NB4 (cell line): ENCODE measurements around the gene RANBP17.

ENCODE experiments used
- POLR2A ChIP-seq: IDR thresholded peaks from 2 replicates; pipeline ENCODE4 v1.6.1; 2011; ENCODE audit warnings: mild to moderate bottlenecking; ENCODE audit not compliant: insufficient read length; ENCODE audit errors: extremely low read depth
- TF ChIP-seq, protein P1 (sequence below): IDR thresholded peaks from one replicate; pipeline ENCODE4 v1.5.1; 2012; ENCODE audit warnings: low read depth, low read length
- TF ChIP-seq, protein P2 (sequence below): IDR thresholded peaks from 2 replicates; pipeline ENCODE4 v1.6.1; 2011; ENCODE audit warnings: low read depth, low read length

DNA sequence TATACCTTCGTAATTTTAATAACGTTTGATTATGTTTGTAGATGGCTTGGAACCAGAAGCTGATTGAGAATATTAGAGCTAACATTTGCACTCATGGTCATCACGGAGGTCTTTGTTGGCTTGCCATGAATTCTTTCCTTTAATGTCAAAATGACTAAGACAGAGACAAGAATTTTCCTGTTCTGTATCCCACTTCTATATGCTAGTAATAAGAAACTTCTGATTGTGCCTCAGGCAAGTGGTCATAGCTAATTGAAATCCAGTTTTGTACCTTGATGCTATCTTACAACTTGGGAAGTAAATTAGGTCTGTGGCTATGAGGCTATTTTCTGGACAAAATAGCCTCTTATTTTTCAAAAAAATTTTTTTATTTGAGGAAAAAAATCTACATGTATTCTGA is 167.6 kb downstream of the RANBP17 start:
- TF ChIP-seq, protein P1, sequence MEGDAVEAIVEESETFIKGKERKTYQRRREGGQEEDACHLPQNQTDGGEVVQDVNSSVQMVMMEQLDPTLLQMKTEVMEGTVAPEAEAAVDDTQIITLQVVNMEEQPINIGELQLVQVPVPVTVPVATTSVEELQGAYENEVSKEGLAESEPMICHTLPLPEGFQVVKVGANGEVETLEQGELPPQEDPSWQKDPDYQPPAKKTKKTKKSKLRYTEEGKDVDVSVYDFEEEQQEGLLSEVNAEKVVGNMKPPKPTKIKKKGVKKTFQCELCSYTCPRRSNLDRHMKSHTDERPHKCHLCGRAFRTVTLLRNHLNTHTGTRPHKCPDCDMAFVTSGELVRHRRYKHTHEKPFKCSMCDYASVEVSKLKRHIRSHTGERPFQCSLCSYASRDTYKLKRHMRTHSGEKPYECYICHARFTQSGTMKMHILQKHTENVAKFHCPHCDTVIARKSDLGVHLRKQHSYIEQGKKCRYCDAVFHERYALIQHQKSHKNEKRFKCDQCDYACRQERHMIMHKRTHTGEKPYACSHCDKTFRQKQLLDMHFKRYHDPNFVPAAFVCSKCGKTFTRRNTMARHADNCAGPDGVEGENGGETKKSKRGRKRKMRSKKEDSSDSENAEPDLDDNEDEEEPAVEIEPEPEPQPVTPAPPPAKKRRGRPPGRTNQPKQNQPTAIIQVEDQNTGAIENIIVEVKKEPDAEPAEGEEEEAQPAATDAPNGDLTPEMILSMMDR = no peak
- TF ChIP-seq POLR2A = no peak
- TF ChIP-seq, protein P2, sequence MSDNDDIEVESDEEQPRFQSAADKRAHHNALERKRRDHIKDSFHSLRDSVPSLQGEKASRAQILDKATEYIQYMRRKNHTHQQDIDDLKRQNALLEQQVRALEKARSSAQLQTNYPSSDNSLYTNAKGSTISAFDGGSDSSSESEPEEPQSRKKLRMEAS = no peak
